Endothelial cell of umbilical vein (primary cell): ENCODE results near the gene DXO. TPM values are rescaled to one million over a fixed set of nuclear protein-coding genes. Genes with fewer than 3 reads are reported as not detected.

ENCODE experiments used
- BruUV-seq: library from RNA; stranded (reverse); fragments of 400-500 nt; replicated peaks from 2 replicates; lab custom pipeline; 2021; lab: Mats Ljungman, UMichigan
- CTCF ChIA-PET: fragments of 300-600, 350-600 bp; sonication (Branson Sonifier 250); formaldehyde crosslinking; loops from one replicate; lab custom pipeline; 2021; ENCODE audit warnings: antibody characterized with exemption, inconsistent platforms; lab: Charles Lee
- POLR2A ChIA-PET: fragments of 300-600, 350-600 bp; sonication (Branson Sonifier 250); formaldehyde crosslinking; loops from one replicate; lab custom pipeline; 2021; ENCODE audit warnings: antibody characterized with exemption, inconsistent platforms; lab: Charles Lee
- DNase-seq: peaks from one replicate; pipeline ENCODE4 v3.0.0-alpha.2; 2011; ENCODE audit warnings: low read depth, low spot score
- FAIRE-seq: peaks from 2 replicates; lab custom pipeline; 2011; peaks lifted over from hg19 to GRCh38; lab: Jason Lieb, UNC
- H2AFZ ChIP-seq: 2 replicates; pipeline ENCODE4 v1.6.0; 2012; ENCODE audit warnings: low read depth, low read length, control low read depth, inconsistent platforms
- H3K27ac ChIP-seq: 2 replicates; pipeline ENCODE4 v1.5.1; 2011; ENCODE audit warnings: low read depth, mild to moderate bottlenecking, control low read depth, low read length, moderate library complexity; ENCODE audit not compliant: insufficient read depth
- H3K27me3 ChIP-seq, 2 experiments: 2 replicates each; pipeline versions ENCODE4 v1.6.0 to v1.6.1; 2011; ENCODE audit warnings: low read length in 2 of 2, mixed read lengths in 1 of 2; ENCODE audit not compliant: control insufficient read depth in 2 of 2, insufficient read depth in 2 of 2
- H3K36me3 ChIP-seq, 2 experiments: 2 replicates in 1 of 2; 3 replicates in 1 of 2; pipeline ENCODE4 v1.5.1; 2011; ENCODE audit warnings: low read length in 2 of 2, mild to moderate bottlenecking in 1 of 2, moderate library complexity in 1 of 2; ENCODE audit not compliant: control insufficient read depth in 2 of 2, insufficient read depth in 2 of 2; ENCODE audit errors: extremely low read depth in 1 of 2
- H3K4me1 ChIP-seq: 3 replicates; pipeline ENCODE4 v1.5.1; 2011; ENCODE audit warnings: mild to moderate bottlenecking, low read length; ENCODE audit not compliant: control insufficient read depth, insufficient read depth; ENCODE audit errors: extremely low read depth
- H3K4me2 ChIP-seq: 2 replicates; pipeline ENCODE4 v1.6.1; 2011; ENCODE audit warnings: low read length, control low read depth, mixed read lengths; ENCODE audit not compliant: insufficient read depth
- H3K4me3 ChIP-seq, 3 experiments: fragments of 200-600 bp in 1 of 3; sonication (generic), shearing (Covaris generic) in 1 of 3; replicated peaks in 1 of 3; 2 replicates each; pipeline ENCODE4 v1.5.1; 2011 to 2016; ENCODE audit warnings: control low read depth in 3 of 3, low read length in 3 of 3, mild to moderate bottlenecking in 2 of 3, inconsistent platforms in 1 of 3, low read depth in 1 of 3, moderate library complexity in 1 of 3; ENCODE audit not compliant: insufficient read depth in 1 of 3
- H3K79me2 ChIP-seq: 2 replicates; pipeline ENCODE4 v1.6.0; 2012; ENCODE audit warnings: low read length, inconsistent platforms; ENCODE audit not compliant: control insufficient read depth, insufficient read depth
- H3K9ac ChIP-seq: replicated peaks from 2 replicates; pipeline ENCODE3; 2011; ENCODE audit warnings: low read length, control low read depth; ENCODE audit not compliant: insufficient read depth; ENCODE audit errors: extremely low read depth
- H3K9me1 ChIP-seq: replicated peaks from 3 replicates; pipeline ENCODE4 v1.6.0; 2011; ENCODE audit warnings: mild to moderate bottlenecking, low read length; ENCODE audit not compliant: control insufficient read depth, insufficient read depth; ENCODE audit errors: extremely low read depth
- H3K9me3 ChIP-seq: replicated peaks from 2 replicates; pipeline ENCODE4 v1.5.1; 2012; ENCODE audit warnings: low read length, inconsistent platforms; ENCODE audit not compliant: control insufficient read depth, insufficient read depth
- H4K20me1 ChIP-seq: replicated peaks from 2 replicates; pipeline ENCODE3; 2011; ENCODE audit warnings: mild to moderate bottlenecking, low read length; ENCODE audit not compliant: control insufficient read depth, insufficient read depth; ENCODE audit errors: extremely low read depth
- EZH2 ChIP-seq: IDR thresholded peaks from 2 replicates; pipeline ENCODE4 v1.6.1; 2012; ENCODE audit warnings: borderline replicate concordance, low read depth, mild to moderate bottlenecking, moderate library complexity, low read length, inconsistent platforms; ENCODE audit not compliant: severe bottlenecking
- FOS ChIP-seq: IDR thresholded peaks from 2 replicates; pipeline ENCODE4 v1.6.1; 2011; ENCODE audit warnings: mild to moderate bottlenecking, low read length, moderate library complexity, borderline replicate concordance; ENCODE audit not compliant: insufficient read depth
- GATA2 ChIP-seq: IDR thresholded peaks from 2 replicates; pipeline ENCODE4 v1.7.0; 2011; ENCODE audit warnings: low read depth, mild to moderate bottlenecking, moderate library complexity, mixed read lengths, low read length; ENCODE audit not compliant: insufficient read length, insufficient read depth
- JUN ChIP-seq: IDR thresholded peaks from 2 replicates; pipeline ENCODE4 v1.6.1; 2011; ENCODE audit warnings: borderline replicate concordance, low read depth; ENCODE audit not compliant: insufficient read length, insufficient read depth
- MYC ChIP-seq: IDR thresholded peaks from one replicate; pipeline ENCODE4 v1.6.1; 2011; ENCODE audit warnings: mild to moderate bottlenecking, low read depth, low read length
- POLR2A ChIP-seq: IDR thresholded peaks from 2 replicates; pipeline ENCODE4 v1.6.1; 2012; ENCODE audit warnings: low read depth, mild to moderate bottlenecking, control low read depth, low read length
- POLR2AphosphoS5 ChIP-seq: IDR thresholded peaks from 2 replicates; pipeline ENCODE4 v1.6.1; 2012; ENCODE audit warnings: low read depth, mild to moderate bottlenecking, control low read depth, low read length, moderate library complexity; ENCODE audit not compliant: insufficient read depth
- dilution Hi-C: fragments of 300-500 bp; cut with MboI; formaldehyde crosslinking; loops from one replicate; pipeline ENCODE4 v1.15.0; 2019; ENCODE audit warnings: low sequenced_read_pairs; ENCODE audit not compliant: extremely low pct_ligation_motif_present
- intact Hi-C: fragments of 100-400 bp; cut with micrococcal nuclease; formaldehyde crosslinking; loops from one replicate; pipeline ENCODE4 v1.10.0; 2022
- polyA plus RNA-seq, 4 experiments: library from polyadenylated mRNA; depleted of rRNA in 3 of 4; stranded (reverse) in 3 of 4; unstranded in 1 of 4; fragments of >200 nt; gene quantifications; 2 replicates each; pipeline versions ENCODE4 v1.2.1 to v1.2.3, GENCODE V29; 2011 to 2012; ENCODE audit warnings: missing spikeins in 1 of 4
- total RNA-seq: library from RNA; stranded (reverse); gene quantifications from 2 replicates; pipeline ENCODE4 v1.2.3, GENCODE V29; 2021
- TF ChIP-seq, protein P1 (sequence below): IDR thresholded peaks from 2 replicates; pipeline ENCODE4 v1.6.1; 2011; ENCODE audit not compliant: insufficient read depth, insufficient read length
- TF ChIP-seq, protein P2 (sequence below), 2 donors: IDR thresholded peaks; 1 replicate in 1 of 2; 2 replicates in 1 of 2; pipeline ENCODE4 v1.5.1; 2011; ENCODE audit warnings: low read length in 2 of 2, mild to moderate bottlenecking in 2 of 2, moderate library complexity in 2 of 2, control low read depth in 1 of 2, inconsistent platforms in 1 of 2, low read depth in 1 of 2; ENCODE audit not compliant: insufficient read depth in 1 of 2; ENCODE audit errors: extremely low read depth in 1 of 2

DXO gene
- total and polyA plus RNA-seq, 2 donors (not counting 3 experiments of a cell fraction or from before 2014, with no cell fraction given), result 20.7 to 34.9 TPM

GRCh38 chr6:31935021-31935420 lies 36.9 kb downstream of the DXO start:
- H3K9me3 ChIP-seq, result no peaks in the 10 kb centered on the region
- TF ChIP-seq FOS (no peak), MYC (no peak), JUN (no peak), POLR2A (no peak), GATA2 (no peak), EZH2 (no peak), POLR2AphosphoS5 (no peak)
- TF ChIP-seq, protein P1, sequence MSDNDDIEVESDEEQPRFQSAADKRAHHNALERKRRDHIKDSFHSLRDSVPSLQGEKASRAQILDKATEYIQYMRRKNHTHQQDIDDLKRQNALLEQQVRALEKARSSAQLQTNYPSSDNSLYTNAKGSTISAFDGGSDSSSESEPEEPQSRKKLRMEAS, result no peak
- TF ChIP-seq, protein P2, sequence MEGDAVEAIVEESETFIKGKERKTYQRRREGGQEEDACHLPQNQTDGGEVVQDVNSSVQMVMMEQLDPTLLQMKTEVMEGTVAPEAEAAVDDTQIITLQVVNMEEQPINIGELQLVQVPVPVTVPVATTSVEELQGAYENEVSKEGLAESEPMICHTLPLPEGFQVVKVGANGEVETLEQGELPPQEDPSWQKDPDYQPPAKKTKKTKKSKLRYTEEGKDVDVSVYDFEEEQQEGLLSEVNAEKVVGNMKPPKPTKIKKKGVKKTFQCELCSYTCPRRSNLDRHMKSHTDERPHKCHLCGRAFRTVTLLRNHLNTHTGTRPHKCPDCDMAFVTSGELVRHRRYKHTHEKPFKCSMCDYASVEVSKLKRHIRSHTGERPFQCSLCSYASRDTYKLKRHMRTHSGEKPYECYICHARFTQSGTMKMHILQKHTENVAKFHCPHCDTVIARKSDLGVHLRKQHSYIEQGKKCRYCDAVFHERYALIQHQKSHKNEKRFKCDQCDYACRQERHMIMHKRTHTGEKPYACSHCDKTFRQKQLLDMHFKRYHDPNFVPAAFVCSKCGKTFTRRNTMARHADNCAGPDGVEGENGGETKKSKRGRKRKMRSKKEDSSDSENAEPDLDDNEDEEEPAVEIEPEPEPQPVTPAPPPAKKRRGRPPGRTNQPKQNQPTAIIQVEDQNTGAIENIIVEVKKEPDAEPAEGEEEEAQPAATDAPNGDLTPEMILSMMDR (IDR thresholded peaks at IDR 0.05; ENCODE audit: extremely low read depth in 1 of 2, insufficient read depth in 1 of 2, low read depth in 1 of 2, low read length in 2 of 2), result no peak
- no peaks in the 10 kb centered on the region for H3K9me1 ChIP-seq
- ChIA-PET POLR2A (no interaction called here), CTCF (interaction anchor here (1.1 kb wide), 1 partner anchor 17 kb away, joined by 3 read pairs; no protein-coding TSS in a partner anchor)
- no peak for DNase-seq
- no peaks in the 10 kb centered on the region for H3K4me1 ChIP-seq
- H3K9ac ChIP-seq, result no peak overlapping the region
- no peaks in the 10 kb centered on the region for H3K36me3 ChIP-seq
- intact Hi-C loops, result no loop called here
- dilution Hi-C loops, result no loop called here
- no peak overlapping the region for H2AFZ ChIP-seq
- no peak overlapping the region for H3K27ac ChIP-seq
- H4K20me1 ChIP-seq, result no peaks in the 10 kb centered on the region
- BruUV-seq, result no TSS peak
- H3K27me3 ChIP-seq, result no peaks in the 10 kb centered on the region
- no peak overlapping the region for H3K4me3 ChIP-seq
- no peak overlapping the region for H3K4me2 ChIP-seq
- no peaks in the 10 kb centered on the region for H3K79me2 ChIP-seq
- FAIRE-seq, result no peak
